ENCODE data around the gene MSH5. TPM values are rescaled to one million over a fixed set of nuclear protein-coding genes. Genes with fewer than 3 reads are reported as not detected.

MSH5 gene
- total and polyA plus RNA-seq, 2 of the 13 experiments (the other 11 are each of a cell fraction or from before 2014, with no cell fraction given) = 10.2 to 38.7 TPM

DNA sequence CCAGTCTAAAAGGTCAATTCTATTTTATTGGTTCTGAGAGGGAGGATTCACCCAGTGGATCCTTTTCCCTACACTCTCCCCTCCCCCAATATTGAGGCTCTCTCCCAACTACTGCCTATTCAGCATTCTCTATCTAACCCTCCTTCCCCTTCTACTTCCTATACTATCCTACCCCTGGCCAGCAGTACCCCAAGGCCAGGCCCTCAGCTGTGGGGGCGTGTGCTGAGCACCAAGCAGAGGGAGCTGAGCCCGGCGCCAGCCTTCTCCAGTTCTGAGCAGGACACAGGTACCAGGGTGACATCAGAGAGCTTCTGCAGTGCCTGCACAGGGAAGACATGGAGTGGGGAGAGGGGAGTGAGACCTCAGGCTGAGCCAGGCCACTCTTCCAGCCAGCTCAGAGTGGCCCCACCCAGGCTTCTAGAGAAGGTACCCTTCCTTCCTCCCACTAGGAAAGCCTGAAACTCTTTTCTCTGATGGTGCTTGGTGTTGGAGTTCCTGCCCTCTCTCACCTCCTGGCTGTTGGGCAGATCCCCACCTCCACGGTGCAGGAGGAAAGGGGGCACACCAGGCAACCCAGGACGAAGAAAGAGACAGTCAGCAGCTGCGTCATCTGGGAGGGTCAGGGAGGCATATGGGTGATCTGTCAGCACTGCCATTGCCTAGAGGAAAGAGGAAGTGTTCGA, 12.6 kb upstream of the MSH5 start:
- no peaks in the 10 kb centered on the region for H3K79me2 ChIP-seq (ENCODE audit: insufficient read depth, low read length)
- no peak for FAIRE-seq
- ChIA-PET POLR2A (interaction anchor here (2.1 to 6.1 kb wide), 2 partner anchors 12 to 43 kb away, joined by 11 to 122 read pairs; partner anchors contain the start of genes CLIC1 and MSH5), CTCF (ENCODE audit: low intra/inter-chr PET ratio, low total read pairs) (interaction anchor here (4.2 kb wide), 1 partner anchor 43 kb away, joined by 74 read pairs; no protein-coding TSS in a partner anchor)
- TF ChIP-seq NRL (CRISPR knock-in tag; IDR thresholded peaks at IDR 0.05; ENCODE audit: borderline replicate concordance) (no peak), MAFK (conservative IDR thresholded peaks at IDR 0.05 in 1 of 2, IDR thresholded peaks at IDR 0.05 in 1 of 2; ENCODE audit: low read length in 2 of 2) (peak in 1 of 2 experiments; percentile 24; a peak in 2 of 4 replicates)
- WGBS (ENCODE audit: low lambda C conversion rate) = 84% methylated on average over 7 of the region's 7 CpGs
- BruUV-seq (replicated peaks) = no TSS peak
- H3K9ac ChIP-seq (ENCODE audit: insufficient read depth, low read depth, low read length) = no peak overlapping the region
- no peak overlapping the region for H3K4me3 ChIP-seq (replicated peaks in 1 of 3; ENCODE audit: insufficient read depth in 1 of 3, low read depth in 2 of 3, low read length in 3 of 3)
- no peak overlapping the region for H3K4me2 ChIP-seq (ENCODE audit: low read depth, low read length)
- peaks cover 0 to under 1% of the 10 kb centered on the region in 2 experiments; a peak in 2 of 5 replicates for H3K27me3 ChIP-seq (ENCODE audit: control insufficient read depth in 1 of 2, insufficient read depth in 2 of 2, low read length in 2 of 2)
- H3K4me1 ChIP-seq (ENCODE audit: insufficient read depth, low read length) = peaks cover 33% of the 10 kb centered on the region
- H3K36me3 ChIP-seq (replicated peaks in 1 of 2; ENCODE audit: control insufficient read depth in 1 of 2, insufficient read depth in 2 of 2, low read length in 2 of 2) = peaks cover 14 to 18% of the 10 kb centered on the region in 2 experiments
- DNase-seq (ENCODE audit: low spot score) = no peak
- in situ Hi-C loops (cut with HindIII; ENCODE audit: extremely low pct_ligation_motif_present, low pct_unique_long_range_greater_than_20kb) = no loop called here
- intact Hi-C loops (cut with micrococcal nuclease; ENCODE audit: unreplicated experiment) = no loop called here
- ATAC-seq = no peak
- H3K27ac ChIP-seq (ENCODE audit: extremely low read length, insufficient read depth, low read length) = no peak overlapping the region
- no peak overlapping the region for H2AFZ ChIP-seq (ENCODE audit: low read length)
- H4K20me1 ChIP-seq (ENCODE audit: insufficient read depth, low read length) = peaks cover 11% of the 10 kb centered on the region; the same call in 1 of the 2 replicates
- no peaks in the 10 kb centered on the region for H3K9me3 ChIP-seq (ENCODE audit: low read length)

DNA sequence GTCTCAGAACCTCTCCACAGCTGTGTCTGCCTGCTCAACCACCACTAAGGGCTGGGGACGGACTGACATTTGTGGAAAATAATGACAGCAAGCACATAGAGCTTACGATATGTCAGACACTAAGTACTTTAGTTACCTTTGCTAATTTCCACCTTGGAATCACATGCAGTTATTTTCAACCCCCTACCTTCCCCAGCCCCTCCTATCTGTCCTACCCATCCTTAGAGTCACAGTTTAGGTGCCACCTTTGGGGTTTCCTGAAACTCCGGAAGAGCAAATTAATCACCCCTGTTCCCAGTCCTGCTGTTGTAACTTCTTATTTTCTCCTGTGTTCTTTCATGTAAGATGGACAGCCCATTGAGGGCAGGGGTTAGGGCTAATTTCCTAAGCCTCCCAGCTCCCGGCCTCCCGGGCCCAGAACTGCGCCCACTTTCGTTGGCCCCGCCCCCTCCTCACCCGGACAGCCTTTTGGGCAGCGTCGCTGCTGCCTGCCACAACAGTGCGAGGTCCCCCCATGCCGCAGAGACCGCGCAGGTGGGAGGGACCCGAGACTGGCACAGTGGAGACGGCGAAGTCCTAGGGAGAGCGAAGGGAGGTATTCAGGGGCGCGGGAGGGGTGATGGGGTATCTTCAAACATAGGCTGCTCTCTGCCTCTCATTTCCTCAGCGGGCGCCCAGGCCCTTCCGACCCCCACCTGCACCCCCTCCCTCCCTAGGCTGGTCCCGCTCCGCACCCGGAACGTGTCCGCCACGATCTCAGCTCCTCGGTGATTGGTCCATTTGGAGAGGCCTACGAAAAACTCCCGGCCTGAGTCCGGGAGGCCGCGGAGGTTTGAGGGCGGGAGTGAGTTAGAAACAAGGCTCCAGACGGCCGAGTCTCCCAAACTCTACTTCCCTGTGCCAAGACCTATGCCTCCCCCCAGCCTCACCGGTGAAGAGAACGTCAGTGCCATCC, 11.8 kb upstream of the MSH5 start:
- no peak overlapping the region for H3K27ac ChIP-seq (ENCODE audit: extremely low read length, insufficient read depth, low read length)
- H3K36me3 ChIP-seq (replicated peaks in 1 of 2; ENCODE audit: control insufficient read depth in 1 of 2, insufficient read depth in 2 of 2, low read length in 2 of 2) = peaks cover 15 to 24% of the 10 kb centered on the region in 2 experiments
- H3K9ac ChIP-seq (ENCODE audit: insufficient read depth, low read depth, low read length) = no peak overlapping the region
- no peaks in the 10 kb centered on the region for H3K9me3 ChIP-seq (ENCODE audit: low read length)
- peaks cover 40% of the 10 kb centered on the region for H3K4me1 ChIP-seq (ENCODE audit: insufficient read depth, low read length)
- intact Hi-C loops (cut with micrococcal nuclease; ENCODE audit: unreplicated experiment) = no loop called here
- FAIRE-seq (no peak), DNase-seq (ENCODE audit: low spot score) (no peak), ATAC-seq (no peak)
- no peak overlapping the region for H3K4me2 ChIP-seq (ENCODE audit: low read depth, low read length)
- POLR2A ChIA-PET = interaction anchor here (2.1 to 6.1 kb wide), 2 partner anchors 11 to 42 kb away, joined by 11 to 122 read pairs; partner anchors contain the start of genes CLIC1 and MSH5
- 96% methylated on average over 41 of the region's 41 CpGs for WGBS (ENCODE audit: low lambda C conversion rate)
- H3K27me3 ChIP-seq (ENCODE audit: control insufficient read depth in 1 of 2, insufficient read depth in 2 of 2, low read length in 2 of 2) = no peaks in the 10 kb centered on the region
- no peak overlapping the region for H3K4me3 ChIP-seq (replicated peaks in 1 of 3; ENCODE audit: insufficient read depth in 1 of 3, low read depth in 2 of 3, low read length in 3 of 3)
- CTCF ChIA-PET (ENCODE audit: low intra/inter-chr PET ratio, low total read pairs) = interaction anchor here (1.1 to 4.2 kb wide), 2 partner anchors 42 to 47 kb away, joined by 3 to 74 read pairs; partner anchors contain the start of gene LY6G5C
- in situ Hi-C loops (cut with HindIII; ENCODE audit: extremely low pct_ligation_motif_present, low pct_unique_long_range_greater_than_20kb) = no loop called here
- no TSS peak for BruUV-seq (replicated peaks)
- no peak overlapping the region for H2AFZ ChIP-seq (ENCODE audit: low read length)
- H4K20me1 ChIP-seq (ENCODE audit: insufficient read depth, low read length) = peaks cover 14% of the 10 kb centered on the region; the same call in 1 of the 2 replicates
- peaks cover under 1% of the 10 kb centered on the region for H3K79me2 ChIP-seq (ENCODE audit: insufficient read depth, low read length)
- TF ChIP-seq ZNF550 (CRISPR knock-in tag; IDR thresholded peaks at IDR 0.05; ENCODE audit: borderline replicate concordance) = no peak
- no peak for TF ChIP-seq BHLHE40 (IDR thresholded peaks at IDR 0.05; ENCODE audit: low read length)
- TF ChIP-seq KLF12 (CRISPR knock-in tag; IDR thresholded peaks at IDR 0.05; ENCODE audit: borderline replicate concordance) = no peak

Data from HepG2 (cell line).